Hematopoietic multipotent progenitor cell treated with erythropoietin and hydrocortisone succinate and interleukin-3 and kit ligand, for 17 days (in vitro differentiated cells): ENCODE measurements around the gene NES.
"Not testable (repeated sequence)": the region's sequence is repeated elsewhere in the genome, so short reads cannot be mapped to it uniquely, and the experiment has no call there.

ENCODE experiments used
- DNase-seq: peaks from one replicate; pipeline ENCODE4 v3.0.0-alpha.2; 2015; ENCODE audit warnings: low spot score

The NES gene

DNA sequence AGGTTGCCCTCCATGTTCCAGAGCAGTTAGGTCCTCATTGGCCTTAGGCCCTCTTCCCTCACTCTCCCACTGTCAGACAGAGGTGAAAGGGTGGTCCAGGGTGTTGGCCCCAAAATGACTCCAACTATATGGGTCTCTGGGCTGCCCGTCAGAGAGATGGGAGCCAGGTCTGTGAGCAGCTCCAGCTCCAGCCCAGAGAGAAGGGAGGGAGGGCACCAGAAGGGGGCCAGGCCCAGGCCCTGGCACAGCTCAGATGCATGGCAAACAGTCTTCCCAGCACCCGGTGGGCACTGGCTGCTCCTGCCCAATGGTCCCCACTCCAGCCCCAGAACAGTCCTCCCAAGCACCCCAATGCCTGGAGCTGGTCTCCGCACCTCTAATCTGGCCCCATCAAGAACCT lies 33.1 kb downstream of the NES start:
- no peak for DNase-seq

DNA sequence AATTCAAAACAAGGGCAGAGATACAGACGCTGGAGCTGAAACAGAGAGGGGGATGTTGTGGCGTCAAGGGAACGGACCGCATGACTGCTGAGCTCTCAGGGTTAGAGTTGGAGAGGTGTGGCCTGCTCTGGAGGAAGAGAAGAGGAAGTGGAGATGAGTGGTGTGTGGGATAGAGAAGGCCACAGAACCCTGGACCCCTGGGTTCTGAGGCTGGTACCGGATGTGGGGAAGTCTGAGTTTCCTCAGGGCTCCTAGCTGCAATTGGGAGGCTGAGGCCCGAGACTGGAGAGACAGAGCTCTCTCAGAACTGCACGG lies 33.5 kb downstream of the NES start:
- DNase-seq = no peak

DNA sequence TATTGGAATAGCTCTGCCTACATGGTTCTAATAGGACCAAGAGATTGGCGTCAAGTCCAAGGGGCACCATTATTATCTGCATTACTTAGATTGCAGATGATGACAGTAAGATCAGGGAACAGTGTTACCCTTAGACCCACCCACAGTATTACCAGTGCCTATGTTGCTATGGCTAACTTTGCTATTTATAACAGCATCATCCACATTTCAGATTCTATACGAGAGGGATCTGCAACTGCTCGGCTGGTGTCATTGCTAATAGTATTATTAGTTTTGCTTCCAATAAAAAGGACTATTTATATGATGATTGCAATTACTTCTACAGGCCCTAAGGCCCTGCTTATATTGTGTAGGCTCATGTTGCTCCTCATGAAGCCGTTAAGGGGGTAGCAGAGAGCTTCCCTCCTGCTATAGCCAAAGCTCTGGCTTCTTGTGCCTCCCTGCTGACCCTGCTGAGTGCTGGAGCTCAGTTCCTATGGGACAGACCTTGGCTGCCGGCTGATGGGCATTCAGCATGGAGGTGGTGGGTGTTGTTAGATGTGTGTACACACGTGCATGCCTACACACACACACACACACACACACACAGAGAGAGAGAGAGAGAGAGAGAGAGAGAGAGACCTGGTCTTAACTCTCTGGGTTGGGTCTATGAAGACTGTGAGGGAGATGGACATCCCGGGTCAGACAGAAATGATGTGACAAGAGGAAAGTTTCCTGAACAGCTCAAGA lies 34.0 kb downstream of the NES start:
- no peak for DNase-seq

DNA sequence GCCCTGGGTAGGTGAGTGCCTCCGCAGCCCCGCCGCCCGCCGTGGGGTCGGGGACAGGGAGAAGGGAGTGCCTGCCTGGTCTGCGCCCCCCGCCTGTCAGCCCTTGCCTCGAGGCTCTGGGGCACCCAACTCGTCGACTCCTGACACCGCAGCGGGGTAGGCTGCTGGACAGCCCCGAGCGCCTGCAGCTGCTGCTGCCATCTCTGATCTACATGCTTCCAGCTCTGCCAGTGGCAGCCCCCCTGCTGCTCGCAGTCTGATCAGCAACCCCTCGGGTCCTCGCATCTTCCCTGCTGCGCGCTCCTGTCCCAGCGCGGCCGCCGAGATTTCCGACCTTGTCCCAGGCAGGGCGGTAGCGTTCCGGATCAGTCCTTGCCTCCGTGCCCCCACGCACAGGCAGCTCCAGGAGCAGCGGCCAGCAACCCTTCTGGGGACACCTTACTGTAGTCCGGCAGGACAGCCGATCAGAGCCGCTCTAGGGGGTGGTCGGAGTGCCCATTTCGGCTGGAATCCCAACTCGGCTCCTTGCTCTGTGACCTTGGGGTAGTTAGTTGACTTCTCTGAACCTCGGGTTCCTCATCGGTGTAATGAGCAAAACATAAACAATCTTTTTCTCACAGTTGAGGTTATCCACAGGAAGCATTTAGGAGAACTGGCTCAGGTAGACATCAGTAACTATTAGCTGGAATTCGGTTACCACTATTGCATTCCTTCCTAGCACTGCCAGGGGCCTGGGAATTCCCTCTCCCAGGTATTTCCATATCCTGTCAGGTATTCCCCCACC lies 34.8 kb downstream of the NES start:
- no peak for DNase-seq

DNA sequence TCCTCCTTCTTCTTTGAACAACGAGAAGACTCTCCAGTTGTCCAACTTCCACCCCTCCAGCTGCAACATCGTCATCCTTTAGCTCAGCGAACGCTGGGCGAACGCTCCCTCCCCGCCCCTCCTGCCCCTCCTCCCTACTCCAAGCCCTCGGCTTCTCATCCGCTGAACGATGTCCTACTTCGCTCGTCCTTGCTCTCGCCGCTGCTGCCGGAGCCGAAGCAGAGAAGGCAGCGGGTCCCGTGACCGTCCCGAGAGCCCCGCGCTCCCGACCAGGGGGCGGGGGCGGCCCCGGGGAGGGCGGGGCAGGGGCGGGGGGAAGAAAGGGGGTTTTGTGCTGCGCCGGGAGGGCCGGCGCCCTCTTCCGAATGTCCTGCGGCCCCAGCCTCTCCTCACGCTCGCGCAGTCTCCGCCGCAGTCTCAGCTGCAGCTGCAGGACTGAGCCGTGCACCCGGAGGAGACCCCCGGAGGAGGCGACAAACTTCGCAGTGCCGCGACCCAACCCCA lies 35.4 kb downstream of the NES start, which contains the start of gene BCAN:
TSS of gene BCAN (plus strand) at position 357 of the 504 bp plus-strand sequence. CDS start 3,938 bp downstream, outside the sequence.
- no peak for DNase-seq

DNA sequence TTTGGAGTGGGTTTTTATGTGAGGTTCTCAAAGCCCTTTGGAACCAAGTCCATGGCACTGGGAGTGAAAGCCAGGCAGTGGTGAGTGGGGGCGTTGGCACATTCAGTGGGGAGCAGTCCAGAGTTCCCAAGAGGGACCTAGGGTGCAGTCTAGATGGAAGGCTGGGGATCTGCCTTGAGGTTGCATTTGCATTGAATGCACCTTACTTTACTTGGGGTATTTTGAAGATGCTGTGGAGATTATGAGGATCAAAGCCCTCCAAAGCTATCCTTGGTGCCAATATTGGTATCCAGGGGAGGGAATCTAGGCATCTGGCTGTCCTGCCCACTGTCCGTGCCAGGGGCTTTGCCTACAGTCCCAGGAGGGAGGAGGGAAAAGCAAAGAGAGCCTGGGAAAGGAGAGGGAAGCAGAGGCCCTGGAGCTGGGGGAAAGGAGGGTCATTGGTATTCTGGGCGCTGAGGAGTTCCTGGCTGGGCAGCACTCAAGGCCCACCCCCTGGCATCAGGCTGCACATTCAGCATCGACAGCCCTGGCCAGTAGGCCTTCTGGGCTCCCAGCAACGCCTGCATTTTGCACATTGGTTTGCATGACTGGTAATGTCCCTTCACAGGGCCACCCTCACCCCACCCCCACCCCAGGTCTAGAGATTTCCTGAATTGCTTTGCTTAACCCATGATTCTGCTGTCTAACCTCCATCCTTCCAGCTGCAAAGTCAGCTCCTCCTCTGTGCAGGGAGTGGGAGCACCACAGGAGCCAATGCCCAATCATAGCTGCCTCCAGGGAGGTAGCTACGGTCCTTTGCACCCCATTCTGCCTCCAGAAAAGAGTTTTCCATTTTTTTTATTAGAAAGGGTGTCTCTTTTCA lies 36.1 kb downstream of the NES start:
- no peak for DNase-seq

DNA sequence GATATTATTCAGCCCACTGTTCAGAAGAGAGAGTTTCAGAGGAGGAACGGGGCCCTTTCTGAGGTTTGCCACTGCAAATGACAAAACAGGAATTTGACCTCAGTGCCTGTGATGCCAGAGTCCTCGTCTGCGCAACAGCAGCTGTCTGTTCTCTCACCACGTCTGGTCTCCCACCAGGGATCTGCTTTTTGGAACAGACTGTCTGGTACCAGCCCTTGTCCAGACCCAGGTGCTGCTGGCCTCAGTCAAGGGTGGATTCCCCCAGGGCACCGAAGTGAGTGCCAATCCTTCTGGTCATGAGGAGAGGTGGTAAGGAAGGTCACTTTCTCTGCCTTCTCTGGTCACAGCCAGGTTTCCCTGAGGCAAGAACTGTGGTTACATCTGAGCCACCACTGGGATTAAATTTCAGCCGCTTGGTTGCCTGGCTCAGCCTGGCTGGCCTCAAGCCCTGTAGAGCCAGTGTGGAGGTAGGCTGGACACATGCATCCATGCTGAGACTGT lies 37.6 kb downstream of the NES start:
- no peak for DNase-seq

DNA sequence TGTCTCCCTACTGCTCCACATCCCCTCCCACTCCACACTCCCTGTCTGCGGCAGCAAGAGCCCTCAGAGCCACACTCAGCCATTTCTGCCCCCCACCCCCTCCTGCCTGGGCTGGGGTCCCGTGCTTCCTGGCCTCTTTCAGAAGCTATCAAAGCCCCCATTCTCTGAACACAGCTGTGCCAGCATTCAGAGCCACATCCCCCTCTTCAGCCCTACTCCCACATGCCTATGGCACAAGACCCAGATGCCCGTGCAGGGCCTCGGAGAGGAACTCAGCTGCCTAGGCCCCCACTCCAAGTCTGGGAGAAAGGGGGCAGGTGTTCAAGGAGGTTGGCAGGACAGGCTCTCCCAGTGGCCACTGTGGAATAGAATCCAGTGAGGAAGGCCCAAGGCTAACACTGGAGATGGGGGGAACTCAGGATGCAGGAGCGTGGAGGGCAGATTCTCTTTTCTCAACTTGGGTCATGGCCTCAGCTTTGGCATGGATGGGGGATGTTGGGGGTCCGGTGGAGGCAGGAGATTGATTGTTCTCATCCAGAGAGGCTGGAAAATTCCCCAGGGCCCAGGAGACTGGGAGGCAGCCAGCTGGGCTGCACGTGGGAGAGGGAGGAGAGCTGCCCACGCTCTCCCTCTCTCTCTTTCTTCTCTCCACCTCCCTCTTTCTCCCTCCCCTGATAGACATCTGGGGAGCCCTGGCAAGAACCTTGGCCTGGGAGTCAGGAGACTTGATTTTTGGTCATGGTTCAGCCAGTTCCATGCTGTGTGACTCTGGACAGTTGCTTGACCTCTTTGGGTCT lies 38.8 kb downstream of the NES start:
- no peak for DNase-seq

DNA sequence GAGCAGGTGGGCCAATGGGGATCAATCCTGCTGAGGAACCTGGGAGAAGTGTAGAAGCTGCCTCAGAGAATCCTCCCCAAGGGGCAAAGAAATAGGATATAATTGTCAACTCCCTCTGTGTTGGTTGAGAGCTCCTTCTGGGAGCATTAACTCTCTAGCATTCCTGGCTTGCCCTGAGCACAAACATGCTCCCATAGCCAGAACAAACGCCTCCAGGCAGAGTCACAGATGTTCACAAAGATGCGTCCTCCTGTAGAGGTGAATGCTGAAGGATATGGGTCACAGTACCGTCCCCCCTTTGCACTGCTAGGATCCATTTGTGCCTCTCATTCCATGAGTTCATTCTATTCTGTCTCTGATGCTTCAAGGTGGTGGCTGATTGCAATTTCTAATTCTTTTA lies 44.9 kb downstream of the NES start:
- no peak for DNase-seq

DNA sequence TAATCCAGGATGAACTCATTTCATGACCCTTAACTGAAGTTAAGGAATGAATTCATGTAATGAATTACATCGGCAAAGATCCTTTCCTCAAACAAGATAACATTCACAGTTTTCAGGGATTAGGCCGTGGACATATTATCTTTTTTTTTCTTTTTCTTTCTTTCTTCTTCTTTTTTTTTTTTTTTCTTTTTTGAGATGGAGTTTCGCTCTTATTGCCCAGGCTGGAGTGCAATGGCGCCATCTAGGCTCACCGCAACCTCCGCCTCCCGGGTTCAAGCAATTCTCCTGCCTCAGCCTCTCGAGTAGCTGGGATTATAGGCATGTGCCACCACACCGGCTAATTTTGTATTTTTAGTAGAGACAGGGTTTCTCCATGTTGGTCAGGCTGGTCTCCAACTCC lies 46.1 kb downstream of the NES start:
- DNase-seq = not testable (repeated sequence)

DNA sequence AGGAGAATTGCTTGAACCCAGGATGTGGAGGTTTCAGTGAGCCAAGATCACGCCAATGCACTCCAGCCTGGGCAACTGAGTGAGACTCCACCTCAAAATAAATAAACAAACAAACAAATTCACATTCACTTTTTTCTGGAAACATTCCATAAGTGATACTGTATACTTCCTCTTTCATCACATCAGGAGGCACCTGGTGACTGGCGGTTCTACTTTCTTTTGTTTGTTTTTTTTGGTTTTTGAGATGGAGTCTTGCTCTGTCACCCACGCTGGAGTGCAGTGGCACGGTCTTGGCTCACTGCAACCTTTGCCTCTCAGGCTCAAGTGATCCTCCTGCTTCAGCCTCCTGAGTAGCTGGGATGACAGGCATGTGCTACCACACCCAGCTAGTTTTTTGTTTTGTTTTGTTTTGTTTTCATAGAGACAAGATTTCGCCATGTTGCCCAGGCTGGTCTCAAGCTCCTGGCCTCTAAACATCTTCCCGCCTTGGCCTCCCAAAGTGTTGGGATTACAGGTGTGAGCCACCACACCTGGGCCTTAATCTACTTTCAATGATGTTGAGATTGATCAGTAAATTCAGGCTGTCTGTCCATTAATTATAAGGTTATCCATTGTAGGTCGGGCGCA lies 47.3 kb downstream of the NES start:
- DNase-seq = no peak

DNA sequence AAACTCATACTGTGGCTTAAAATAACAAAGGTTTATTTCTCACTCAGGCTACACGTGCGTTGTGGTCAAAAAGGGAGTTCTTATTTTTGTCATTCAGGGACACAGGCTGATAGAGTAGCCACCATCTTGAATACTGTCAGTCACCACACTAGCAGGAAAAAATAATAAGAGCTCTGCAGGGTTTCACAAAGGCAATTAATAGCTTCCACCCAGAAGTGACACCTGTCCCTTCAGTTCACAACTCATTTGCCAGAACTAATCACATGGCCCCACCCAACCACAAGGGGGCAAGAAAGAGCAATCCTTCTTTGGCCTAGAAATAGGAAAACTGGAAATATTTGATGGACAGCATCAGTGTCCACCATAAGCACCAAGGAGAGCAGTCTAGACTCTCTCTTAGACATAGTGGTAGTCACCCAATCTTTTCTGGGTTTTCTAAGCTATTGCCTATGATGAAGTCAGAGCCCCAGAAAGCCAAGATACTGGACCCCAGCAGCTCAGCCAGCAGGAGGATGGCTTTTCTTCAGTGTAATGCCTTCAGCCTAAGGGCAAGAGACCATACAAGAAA lies 49.8 kb downstream of the NES start:
- DNase-seq = peak; percentile 47

DNA sequence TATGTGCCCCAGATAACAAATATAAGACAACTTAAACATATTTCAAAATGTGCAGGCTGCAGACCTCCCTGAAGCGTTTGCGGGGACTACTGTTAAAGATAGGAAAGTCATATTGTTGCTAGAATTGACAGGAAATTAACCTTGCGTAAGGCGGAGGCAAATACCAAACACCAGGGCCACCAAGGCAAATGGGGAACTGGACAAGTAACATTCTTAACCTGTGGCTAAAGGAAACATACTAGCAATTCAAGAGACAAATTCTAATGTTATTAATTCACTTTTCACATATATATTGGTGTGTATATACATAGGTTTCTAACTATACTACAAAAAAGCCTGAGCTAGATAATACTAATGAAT lies 51.1 kb downstream of the NES start:
- no peak for DNase-seq

DNA sequence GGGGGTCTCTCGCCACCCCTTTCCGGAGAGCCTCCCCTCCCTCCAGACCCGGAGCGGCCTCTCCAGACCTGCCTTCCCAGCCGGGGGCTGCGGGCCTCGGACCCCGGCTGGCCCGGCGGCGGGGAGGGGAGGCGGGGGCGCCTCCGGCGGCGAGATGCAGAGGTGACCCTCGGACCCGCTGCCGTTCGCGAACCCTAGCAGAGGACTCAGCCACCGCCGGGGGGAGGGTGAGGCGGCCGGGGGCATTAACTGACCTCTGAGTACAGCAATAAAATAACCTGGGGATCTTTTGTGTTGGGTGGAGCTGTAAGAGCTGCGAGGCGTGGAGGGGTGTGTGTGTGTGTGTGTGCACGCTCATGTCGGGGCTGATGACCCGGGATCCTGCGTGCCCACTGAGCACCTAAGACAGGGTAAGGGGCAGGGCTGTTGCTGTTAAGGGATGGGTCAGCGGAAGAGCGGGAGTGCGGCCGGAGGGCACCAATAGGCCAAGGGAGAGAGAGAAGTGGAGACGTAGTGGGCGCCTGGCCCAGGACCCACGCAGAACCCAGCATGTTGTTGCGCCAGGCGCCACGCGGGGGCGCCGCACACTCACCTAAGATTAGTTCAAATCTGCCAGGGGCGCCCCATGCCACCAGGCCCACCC lies 51.6 kb downstream of the NES start:
- DNase-seq = peak; percentile 47

DNA sequence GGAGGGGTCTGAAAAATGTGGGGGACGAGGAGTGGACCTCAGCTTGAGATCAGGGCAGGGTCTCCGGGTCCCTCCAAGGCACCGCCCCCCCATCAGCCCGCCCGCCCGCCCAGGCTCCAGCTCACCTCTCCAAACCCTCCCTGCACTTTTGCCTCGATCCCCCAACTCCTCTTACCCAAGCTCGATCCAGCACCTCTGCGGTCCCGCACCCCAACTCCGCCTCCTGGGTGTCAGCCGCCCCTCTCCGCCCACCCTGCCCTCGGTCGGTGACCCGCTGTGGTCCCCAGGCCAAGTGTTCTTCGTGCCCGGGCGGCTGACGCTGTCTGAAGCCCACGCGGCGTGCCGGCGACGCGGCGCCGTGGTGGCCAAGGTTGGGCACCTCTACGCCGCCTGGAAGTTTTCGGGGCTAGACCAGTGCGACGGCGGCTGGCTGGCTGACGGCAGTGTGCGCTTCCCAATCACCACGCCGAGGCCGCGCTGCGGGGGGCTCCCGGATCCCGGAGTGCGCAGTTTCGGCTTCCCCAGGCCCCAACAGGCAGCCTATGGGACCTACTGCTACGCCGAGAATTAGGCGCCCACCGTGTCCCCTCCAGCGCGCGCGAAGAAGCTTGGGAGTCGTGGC lies 52.3 kb downstream of the NES start:
- no peak for DNase-seq

DNA sequence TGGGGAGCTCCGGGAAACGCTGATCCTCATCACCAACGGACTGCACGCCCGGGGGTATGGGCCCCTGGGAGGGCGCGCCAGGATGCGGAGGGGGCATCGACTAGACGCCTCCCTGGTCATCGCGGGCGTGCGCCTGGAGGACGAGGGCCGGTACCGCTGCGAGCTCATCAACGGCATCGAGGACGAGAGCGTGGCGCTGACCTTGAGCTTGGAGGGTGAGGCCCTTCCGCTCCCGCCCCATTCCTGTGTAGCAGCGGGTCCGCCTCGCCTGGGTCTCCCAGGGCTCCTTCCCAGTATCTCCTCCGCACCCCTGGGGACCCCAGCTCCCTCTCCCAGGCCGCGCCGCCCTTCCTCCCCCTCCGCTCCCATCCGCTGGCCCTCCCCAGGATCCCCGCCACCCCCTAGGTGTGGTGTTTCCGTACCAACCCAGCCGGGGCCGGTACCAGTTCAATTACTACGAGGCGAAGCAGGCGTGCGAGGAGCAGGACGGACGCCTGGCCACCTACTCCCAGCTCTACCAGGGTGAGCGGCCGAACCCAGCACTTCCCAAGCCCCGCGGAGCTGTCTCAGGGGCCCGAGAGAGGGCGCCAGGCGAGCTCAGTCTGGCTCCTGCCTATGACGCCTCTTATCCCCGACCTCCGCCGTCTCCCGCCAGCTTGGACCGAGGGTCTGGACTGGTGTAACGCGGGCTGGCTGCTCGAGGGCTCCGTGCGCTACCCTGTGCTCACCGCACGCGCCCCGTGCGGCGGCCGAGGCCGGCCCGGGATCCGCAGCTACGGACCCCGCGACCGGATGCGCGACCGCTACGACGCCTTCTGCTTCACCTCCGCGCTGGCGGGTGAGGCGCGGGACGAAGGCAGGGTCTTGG lies 53.0 kb downstream of the NES start:
- DNase-seq = no peak

DNA sequence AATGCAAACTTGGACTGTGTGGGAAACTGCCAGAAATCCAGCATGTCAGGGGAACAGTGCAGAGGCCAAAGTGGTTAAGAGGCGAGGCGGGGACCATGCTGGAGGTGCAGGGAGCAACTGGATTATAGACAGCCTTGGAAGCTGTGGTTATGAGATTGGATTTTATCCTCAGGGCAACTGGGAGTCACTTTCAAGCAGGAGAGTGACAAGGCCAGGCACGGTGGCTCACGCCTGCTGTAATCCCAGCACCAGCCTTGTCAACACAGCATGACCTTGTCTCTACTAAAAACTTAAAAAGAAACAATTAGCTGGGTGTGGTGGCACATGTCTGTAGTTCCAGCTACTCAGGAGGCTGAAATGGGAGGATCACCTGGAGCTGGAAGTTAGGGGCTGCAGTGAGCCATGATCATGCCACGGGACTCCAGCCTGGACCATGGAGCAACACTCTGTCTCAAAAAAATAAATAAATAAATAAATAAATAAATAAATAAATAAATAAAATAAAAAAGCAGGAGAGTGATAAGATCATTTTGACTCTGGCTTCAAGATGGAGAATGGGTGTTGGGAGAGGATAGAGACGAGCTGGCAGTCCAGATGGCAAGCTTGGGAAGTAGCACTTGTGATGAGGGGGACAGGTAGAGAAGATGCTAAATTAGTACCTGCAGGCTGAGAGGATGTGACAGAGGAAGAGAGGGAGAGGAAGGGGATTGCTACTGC lies 54.5 kb downstream of the NES start:
- no peak for DNase-seq

DNA sequence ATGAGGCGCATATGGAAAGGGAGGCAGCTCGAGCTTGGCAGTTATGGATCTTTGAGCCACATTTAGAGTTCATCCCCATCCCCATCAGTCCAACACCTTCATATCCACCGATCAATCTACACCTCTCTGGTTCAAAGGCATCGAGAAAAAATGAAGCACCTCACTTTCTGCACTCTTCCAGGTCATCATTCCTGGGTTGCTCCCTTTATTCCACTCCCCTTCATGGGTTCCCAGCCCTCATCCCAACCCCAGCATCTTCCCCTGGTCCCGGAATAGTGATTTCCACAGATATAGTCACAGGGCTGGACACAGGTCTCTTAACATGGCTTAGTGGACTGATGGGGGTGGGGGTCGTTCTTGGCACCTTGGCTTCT lies 57.6 kb downstream of the NES start:
- no peak for DNase-seq
